ENCODE data around the gene AQP3.

- no peak for TF ChIP-seq CTCF (conservative IDR thresholded peaks at IDR 0.05; ENCODE audit: low read depth, low read length)
- TF ChIP-seq USF2 (IDR thresholded peaks at IDR 0.05; ENCODE audit: low read depth, low read length): no peak
- TF ChIP-seq MXI1 (IDR thresholded peaks at IDR 0.05; ENCODE audit: borderline replicate concordance, low read depth, low read length): no peak
Observed at GRCh38 chr9:33450621-33451146, 3.3 kb upstream of the AQP3 start.
